ENCODE data around the gene NMBR.
A peak's percentile ranks its signal among the peaks of the same experiment; 100 is the strongest.
"Not testable (repeated sequence)": the region's sequence is repeated elsewhere in the genome, so short reads cannot be mapped to it uniquely, and the experiment has no call there.

Gene NMBR

DNA sequence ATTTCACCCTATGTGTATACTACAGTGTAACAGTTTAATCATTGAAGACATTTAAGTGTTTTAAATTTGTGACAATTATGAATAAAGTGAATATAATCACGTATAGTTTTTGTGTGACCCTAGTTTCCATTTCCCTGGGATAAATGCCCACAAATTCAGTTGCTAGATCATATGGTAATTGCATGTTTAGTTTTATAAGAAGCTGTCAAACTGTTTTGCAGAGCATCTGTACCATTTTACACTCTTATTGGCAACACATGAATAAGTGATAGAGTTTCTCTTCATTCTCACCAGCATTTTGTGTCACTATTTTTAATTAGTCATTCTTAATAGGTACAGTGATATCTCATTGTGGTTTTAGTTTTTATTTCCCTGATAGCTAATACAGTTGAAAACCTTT, 7.4 kb upstream of the NMBR start:
- DNase-seq: no peak

DNA sequence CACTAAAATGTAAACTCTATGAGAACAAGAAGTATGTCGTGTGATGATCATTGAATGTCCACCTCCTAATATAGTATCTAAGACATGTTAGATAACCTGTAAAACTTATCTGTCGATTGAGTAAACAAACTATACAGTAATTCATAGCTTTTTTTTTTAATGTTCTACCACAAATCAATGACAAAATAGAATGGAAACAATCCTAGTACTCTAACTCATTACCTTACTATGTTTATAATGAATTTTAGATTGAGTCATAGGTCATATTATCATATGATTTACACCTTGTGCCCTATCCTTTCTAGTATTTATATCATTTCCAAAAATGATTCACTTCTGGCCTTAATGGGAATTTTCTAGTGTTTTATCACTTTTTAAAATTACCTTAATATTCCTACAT, 6.3 kb upstream of the NMBR start:
- no peak for DNase-seq

DNA sequence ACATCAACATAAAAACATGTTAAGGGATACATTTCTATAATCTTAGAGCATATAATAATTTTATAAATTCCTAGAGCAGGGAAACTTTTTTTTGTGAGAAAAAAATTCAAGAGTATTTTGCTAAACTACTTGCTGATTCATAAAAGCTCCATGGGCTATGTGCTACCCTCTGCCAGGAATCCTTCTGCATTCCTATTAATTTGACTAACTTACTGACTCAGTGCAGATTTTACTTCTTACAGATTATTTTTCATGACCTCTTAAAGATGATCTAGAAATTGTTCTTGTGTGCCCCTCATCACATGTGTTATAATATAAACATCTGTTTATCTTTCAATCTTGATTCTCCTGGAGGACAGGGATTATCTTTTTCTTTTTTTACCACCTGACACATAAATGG, 5.8 kb upstream of the NMBR start:
- DNase-seq: no peak

DNA sequence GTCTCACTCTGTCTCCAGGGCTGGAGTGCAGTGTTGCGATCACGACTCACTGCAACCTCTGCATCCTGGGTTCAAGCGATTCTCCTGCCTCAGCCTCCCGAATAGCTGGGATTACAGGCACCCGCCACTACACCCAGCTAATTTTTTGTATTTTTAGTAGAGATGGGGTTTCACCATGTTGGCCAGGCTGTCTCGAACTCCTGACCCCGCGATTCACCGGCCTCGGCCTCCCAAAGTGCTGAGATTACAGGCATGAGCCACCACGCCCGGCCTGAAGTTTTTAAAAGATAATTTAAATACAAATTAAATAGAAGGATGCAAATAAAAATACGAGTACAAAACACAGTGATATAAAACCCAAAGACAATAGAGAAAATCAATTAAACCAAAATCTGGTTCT, 5.4 kb downstream of the NMBR start:
- not testable (repeated sequence) for DNase-seq

DNA sequence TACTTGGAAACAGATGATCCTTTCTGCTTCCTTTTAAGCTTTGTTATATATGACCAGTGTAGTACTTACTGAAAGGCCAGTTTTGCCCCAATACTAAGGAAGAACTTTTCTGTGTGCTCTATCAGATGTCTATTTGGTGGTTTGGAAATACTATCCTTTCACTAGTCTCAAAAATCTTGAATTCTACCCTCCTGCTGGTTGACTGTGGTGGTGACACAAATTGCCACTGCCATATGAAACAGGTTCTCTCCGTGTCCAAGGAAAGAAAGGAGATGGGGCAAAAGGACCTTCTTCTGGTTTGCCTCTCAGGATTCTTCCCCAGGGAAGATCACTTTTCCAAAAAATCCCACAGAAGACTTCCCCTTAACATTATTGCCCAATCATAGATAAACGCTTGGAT, 8.0 kb downstream of the NMBR start:
- DNase-seq: no peak

DNA sequence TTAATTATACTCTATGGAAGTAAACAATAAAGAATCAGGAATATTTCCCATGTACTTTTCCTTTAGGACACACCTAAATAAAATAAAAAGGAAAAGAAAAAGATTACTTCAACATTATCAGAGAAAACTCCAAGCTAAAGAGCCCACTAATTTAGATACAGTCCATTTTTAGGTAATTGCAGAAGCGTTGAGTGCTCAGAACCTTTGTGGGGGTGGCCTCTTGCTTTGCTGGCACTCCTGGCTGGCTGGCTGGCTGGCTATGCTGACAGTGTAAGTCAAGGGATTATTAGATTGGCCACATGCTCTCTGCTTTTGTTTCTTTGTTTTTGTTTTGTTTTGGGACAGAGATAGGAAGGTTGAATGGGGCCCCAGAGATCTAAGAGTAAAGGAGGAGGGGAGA, 14.3 kb downstream of the NMBR start, which contains the start of gene GJE1:
GJE1 (plus strand) TSS at position 301 of the 400 bp plus-strand sequence. CDS start 234 bp downstream, outside the sequence.
- DNase-seq: no peak

DNA sequence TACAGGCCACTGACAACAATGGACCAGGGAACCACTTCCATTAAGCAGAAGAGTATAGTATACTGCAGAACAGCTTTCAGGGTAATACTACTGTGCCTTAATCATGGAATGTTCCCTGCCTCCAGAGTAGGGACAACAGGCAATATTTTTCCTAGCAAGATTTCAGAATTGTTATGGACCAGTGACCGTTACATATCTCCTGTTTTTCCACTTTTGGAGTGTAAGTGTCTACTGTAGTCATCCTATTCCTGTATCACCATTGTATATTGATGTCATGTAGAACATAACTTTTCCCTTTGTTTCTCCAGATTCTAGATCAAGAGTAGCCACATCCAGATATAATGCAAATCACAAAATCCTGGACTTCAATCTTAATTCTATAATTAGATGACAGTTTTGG, 16.1 kb downstream of the NMBR start:
- no peak for DNase-seq

DNA sequence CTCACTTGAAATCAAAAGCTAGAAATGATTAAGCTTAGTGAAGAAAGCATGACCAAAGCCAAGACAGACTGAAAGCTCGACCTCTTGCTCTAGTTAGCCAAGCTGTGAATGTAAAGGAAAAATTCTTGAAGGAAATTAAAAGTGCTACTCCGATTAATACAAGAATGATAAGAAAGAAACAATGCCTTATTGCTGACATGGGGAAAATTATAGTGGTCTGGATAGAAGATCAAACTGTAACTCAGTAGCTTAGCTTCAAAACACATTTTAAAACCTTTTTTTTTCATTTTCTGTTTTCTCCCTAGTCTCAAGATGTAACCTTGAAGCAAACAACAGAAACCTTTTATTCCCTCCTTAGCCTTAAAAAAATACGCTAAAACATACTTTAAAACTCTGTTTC, 25.6 kb downstream of the NMBR start:
- DNase-seq: no peak

DNA sequence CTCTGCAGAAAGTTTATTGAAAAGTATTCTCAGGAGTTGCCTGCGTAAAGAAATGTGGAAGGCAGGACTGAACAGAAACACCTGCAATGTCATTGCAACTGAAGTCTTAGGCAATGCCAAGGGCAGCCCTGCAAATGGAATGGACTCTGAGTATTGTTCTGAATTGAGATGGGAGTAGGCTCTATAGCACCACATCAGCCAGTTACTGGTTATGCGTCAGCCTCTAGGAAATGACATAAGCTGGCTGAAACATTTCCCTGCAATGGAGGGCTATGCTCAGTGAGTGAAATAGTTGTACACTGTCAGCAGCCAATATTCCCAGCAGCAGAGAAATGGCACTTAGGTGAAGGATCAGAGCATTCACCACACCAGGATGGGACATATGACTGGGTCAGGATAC, 28.0 kb downstream of the NMBR start:
- no peak for DNase-seq

DNA sequence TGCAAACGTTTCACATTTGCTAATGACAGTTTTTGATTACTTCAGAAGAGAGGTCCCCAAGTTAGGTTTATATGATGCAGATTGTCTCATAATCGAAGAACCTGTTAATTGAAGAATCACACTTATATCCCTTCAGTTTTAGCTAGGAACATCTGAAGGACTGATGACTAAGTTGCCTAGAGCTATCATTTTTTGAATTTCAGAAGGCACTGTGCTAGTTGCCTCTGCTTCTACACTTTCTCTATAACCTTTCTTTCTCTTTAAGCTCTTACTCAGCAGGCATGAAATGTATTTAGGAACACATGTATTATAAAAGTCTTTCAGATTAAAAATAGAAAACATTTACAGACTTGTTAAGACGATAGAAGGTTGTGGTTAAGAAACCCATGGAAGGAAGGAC, 28.6 kb downstream of the NMBR start:
- no peak for DNase-seq

DNA sequence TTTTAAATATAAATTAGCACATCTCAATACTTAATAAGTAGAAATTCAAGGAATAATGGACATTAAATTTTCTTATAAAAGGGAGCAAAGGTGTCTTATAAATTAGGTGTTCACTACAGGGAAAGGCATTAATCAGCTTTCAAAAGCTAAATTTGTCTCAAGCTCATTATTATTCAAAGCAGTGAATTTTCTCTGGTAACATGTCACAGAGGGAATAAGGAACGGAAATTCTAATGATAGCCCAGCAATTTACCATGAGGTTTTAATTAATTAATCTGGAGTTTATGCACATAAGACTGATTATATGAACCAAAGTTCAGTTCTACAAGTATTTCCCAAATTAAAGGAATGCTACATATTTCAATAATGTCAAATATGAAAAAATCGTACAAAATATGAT, 29.6 kb downstream of the NMBR start:
- DNase-seq: no peak

DNA sequence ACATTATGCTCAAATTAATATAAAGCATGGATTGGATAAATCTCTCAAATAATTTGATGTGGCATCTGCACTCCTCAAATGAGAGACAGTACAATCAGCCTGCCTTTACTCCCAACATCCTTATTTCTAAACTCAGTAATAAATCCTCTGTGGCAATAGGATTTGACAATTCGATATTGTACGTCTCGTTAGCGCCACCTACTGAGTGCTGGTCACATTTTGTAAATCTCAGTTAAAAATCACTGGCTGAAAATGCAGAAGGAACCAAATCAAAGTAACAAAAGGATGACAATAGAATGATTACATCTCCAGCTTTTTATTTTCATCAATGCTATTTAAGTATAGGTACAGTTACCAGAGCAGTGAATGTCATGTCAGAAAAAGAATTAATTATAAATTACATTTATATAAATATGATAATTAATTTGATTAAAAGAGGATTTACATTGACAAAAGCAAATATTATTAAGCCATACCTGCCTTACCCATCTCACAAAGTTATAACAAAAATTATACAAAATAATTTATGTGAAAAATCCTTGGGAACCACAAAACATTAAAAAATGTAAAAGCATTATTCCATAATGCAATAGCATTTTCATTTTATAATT, 34.4 kb downstream of the NMBR start:
- peak; percentile 3 for DNase-seq

DNA sequence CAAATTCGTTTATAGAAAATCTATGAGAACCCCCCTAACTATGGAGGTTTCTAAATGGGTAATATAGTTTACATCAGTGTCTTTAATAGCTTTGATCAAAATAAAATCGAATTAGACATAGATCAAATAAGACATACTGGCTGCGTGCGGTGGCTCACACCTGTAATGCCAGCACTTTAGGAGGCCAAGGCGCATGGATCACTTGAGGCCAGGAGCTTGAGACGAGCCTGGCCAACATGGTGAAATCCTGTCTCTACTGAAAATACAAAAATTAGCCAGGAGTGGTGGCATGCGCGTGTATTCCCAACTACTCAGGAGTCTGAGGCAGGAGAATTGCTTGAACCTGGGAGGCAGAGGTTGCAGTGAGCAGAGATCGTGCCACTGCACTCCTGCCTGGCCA, 36.1 kb downstream of the NMBR start:
- not testable (repeated sequence) for DNase-seq

DNA sequence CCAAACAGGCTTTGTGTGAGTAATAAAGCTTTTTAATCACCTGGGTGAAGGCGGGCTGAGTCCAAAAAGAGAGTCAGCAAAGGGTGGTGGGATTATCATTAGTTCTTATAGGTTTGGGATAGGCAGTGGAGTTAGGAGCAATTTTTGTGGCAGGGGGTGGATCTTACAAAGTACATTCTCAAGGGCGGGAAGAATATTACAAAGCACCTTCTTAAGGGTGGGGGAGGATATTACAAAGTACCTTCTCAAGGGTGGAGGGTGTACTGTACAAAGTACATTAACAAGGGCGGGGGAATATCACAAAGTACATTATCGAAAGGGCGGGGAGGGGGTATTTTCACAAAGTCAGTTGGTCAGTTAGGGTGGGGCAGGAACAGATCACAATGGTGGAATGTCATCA, 42.1 kb downstream of the NMBR start:
- not testable (repeated sequence) for DNase-seq

DNA sequence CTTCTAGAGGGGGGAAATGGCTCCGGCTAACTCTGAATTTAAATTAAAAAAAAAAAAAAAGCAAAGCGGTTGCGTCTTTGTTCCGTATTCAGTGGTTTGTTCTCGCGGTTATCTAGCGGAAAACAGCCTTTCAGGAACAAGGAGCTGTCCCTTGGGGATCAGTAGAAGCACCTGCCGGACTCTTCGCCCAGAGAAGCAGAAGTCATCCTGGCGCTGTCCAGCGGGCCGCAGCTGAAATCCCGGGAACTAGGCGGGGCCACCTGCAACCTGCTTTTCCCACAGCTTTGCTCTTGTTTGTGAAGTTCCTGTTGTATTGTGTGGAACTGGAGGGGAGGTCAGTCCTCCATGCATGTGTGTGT, 58.1 kb downstream of the NMBR start:
- DNase-seq: peak; percentile 6

DNA sequence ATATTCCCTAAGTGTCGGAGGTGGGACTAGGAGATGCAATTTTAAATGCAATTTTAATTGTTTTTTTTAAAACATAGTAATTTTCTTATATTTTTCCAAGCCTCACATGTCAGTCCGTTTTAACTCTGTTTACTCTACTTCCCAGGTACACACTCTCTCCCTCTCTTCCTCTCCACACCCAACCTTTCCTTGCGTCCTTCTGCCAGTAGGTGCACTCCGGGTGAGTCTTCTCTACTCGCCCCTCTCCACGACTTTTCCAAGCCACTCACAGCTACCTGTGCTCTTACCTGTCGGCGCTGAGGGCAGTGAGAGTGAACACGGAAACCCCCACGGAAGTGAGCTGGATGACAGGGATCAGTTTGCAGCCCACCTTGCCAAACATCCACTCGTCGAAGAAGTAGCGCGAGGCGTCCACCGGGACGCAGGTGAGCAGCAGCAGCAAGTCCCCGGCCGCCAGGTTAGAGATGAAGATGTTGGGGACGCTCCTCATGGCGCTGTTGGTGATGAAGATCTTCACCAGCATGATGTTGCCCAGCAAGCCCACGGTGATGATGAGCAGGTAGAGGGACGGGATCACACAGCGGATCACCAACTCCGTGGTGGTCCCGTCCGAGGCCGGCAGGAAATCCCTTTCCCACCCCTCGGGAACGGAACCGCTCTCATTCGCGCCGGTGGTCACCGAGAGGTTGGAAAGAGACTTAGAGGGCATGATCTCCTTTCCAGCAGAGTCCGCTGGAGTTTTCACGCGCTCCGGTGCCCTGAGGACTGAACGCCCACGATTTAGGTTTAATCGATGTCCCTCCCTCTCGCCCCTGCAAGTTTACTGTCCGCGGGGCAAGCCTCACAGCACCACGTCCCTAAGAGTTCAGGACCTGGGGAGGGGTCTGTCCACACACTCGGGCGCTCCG, 58.7 kb downstream of the NMBR start:
- DNase-seq: peak; percentile 4

DNA sequence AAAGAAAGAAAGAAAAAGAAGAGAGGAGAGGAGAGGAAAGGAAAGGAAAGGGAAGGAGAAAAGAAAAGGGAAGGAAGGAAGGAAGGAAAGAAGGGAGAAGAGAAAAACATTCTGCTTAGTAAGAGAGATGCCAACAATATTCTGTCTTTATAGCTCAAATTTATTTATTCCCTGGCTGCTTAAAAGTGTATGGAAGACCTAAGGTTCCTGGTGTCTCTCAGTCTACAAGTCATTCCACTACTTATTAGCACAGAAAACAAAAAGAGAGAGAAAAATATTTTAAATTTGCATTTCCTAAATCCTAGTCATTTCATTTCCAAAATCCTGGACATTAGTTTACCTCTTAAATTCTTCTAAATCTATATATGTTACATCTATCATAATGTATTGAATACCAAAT, 67.8 kb downstream of the NMBR start:
- no peak for DNase-seq

DNA sequence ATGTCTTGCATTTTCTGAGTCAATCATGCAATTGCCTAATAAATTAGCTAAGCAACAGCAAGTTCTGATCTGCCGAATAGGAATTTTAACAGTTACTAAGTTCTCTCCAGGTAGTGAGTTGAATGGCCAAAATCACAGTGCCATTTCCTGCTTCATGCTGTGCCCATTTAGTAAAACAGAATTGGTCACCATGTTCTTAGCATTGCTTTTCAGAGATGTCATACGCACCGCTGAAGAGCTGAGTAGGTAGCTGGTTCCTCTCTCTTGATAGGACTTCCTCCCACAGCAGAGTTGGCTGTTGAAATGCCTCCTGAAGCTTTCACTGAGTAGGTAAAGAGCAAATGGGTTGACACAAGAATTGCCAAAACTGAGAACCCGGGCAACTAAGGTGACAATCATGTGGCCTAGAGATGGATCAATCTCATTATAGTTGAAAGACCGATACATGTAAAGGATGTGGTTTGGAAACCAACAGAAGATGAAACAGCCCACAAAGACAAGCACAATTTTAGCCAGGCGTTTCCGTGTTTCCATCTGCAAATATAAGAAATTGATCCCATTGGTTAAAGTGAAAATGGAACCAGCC, 71.3 kb downstream of the NMBR start:
- no peak for DNase-seq

DNA sequence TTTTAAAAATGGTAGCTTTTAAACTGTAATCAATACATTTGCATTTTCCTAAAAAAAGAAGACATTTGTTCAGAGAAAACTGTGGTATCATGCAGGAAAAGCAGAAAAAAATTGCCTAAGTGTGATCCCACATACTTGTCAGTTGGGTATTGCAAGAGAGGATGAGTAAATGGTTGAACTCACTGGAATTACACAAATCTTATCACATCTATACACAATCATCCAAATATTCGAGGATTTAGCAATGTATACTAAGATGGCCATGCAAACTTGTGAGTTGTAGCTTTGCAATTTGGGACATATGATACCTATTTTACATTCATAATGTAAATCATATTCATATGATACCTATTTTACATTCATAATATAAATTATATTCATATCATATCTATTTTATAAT, 72.4 kb downstream of the NMBR start:
- DNase-seq: no peak

DNA sequence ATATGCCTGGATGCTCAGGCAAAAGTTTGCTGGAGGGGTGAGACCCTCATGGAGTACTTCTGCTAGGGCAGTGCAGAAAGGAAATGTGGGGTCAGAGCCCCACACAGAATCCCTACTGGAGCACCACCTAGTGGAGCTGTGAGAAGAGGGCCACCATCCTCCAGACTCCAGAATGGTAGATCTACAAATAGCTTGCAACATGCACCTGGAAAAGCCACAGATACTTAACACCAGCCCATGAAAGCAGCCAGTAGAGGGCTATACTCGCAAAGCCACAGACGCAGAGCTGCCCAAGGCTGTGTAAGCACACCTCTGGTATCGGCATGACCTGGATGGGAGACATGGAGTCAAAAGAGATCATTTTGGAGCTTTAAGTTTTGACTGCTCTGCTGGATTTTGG, 74.9 kb downstream of the NMBR start:
- no peak for DNase-seq

DNA sequence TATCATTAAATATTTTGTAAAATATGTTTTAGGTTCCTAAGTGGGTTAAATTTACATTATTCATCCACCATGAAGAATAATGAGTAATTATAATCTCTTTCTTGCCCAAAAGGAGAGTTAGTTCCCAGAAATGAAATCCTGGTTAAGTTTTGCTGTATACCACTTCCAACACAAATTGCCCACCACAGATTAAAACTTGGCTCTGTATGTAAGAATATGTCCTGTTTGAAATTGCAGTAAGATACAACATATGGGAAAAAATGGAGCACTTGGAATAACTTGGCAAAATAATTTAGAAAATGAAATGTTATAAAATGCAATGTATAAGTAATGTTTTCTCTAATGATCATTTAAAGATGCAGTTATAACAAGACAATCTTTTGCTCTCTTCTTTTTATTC, 78.5 kb downstream of the NMBR start:
- DNase-seq: no peak

DNA sequence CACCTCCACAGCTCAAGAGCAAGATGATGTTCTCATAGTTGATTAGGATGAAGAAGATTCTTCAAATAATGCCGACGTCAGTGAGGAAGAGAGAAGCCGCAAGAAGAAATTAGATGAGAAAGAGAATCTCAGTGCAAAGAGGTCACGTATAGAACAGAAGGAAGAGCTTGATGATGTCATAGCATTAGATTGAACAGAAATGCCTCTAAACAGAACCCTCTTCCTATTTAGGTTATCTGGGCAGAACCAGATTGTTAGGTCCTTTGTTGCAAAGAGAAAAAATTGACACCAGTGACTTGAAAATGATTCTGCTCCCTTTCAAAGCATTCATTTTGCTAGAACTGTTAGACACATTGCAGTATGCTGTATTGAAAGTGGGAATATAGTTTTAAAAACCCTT, 84.1 kb downstream of the NMBR start:
- DNase-seq: not testable (repeated sequence)

DNA sequence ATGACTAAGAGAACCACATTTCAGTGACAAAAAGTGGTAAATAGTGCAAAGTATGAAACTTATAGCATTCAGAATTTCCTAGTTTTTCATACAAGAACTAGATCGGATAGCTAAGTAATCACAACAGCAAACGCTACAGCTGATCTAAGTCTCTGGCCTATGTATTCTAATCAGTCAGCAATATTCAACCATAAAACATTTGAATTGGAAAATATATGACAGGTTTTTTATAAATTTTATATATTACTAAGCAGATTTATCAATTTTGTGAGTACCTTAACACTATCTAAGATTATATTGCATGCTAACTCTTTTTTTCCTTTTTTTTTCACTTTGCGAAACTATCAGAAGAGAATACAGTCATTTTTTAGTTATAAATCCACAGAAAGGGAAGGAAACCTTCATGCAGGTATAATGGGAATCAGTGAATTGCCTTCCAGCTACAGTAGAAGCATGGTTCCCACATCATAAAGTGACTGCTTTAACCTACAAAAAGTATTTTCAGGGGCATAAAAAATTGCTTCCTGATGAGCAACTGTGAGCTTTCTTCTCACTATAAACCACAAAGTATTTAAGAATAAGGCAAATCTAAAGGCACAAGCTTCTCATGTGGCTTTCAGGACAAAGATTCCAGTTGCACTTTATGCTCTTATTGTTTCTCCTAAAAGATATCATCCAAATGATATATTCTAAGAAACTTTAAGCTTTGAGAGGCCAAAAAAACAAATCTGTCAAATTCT, 88.2 kb downstream of the NMBR start:
- no peak for DNase-seq

DNA sequence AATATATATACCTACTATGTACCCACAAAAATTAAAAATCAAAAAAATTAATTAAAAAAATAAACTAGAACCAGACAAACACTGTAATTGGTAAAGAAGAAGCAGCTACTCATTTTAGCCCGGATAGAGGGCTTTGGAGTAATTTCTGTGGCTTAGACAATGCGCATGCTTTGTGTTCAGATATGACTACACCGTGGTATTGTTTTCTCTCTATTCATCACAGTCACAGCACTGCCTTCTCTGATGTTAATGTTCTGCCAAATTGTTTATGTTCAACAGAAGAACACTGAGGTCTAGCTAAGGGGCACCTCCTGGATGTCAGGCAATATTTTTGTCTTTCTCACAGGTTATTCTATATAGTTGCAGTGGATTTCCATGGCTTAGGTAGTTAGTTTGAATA, 91.7 kb downstream of the NMBR start:
- no peak for DNase-seq

Measured in NCI-H510A (cell line).